ENCODE data around the gene EFHC2. TPM values are rescaled to one million over a fixed set of nuclear protein-coding genes. Genes with fewer than 3 reads are reported as not detected.

Gene EFHC2
- total RNA-seq, 1 experiment from 2014 or later, result 1.1 TPM

GRCh38 chrX:44290718-44291117 lies 52.8 kb downstream of the EFHC2 start:
- no peaks in the 10 kb centered on the region for H3K4me1 Mint-ChIP-seq
- no peaks in the 10 kb centered on the region; a peak in 2 of 7 replicates for H3K36me3 Mint-ChIP-seq (ENCODE audit: insufficient read depth in 1 of 3, low read depth in 3 of 3)
- H3K27me3 ChIP-seq (ENCODE audit: insufficient read depth, low read length), result no peaks in the 10 kb centered on the region
- H3K27ac Mint-ChIP-seq, result no peak overlapping the region
- H2AK5ac ChIP-seq (ENCODE audit: insufficient read length, low read length), result no peak overlapping the region
- no peak overlapping the region for H3K18ac ChIP-seq (ENCODE audit: insufficient read length, low read depth, low read length)
- no peaks in the 10 kb centered on the region for H3K79me1 ChIP-seq (ENCODE audit: insufficient read depth, low read depth, low read length, poor library complexity, severe bottlenecking)
- H3K14ac ChIP-seq (ENCODE audit: insufficient read depth, low read length), result no peak overlapping the region
- peaks cover 46 to 49% of the 10 kb centered on the region in 2 experiments for H3K9me3 Mint-ChIP-seq
- H3K23ac ChIP-seq (ENCODE audit: insufficient read length, low read depth, low read length), result no peak overlapping the region
- no peak for TF ChIP-seq CTCF (conservative IDR thresholded peaks at IDR 0.05)
- no peak overlapping the region for H3K56ac ChIP-seq (ENCODE audit: insufficient read length, low read depth, low read length)
- no peak overlapping the region for H2BK12ac ChIP-seq (ENCODE audit: insufficient read length, low read depth, low read length)
- H3K4me3 Mint-ChIP-seq, result no peak overlapping the region
- no peak overlapping the region for H2BK5ac ChIP-seq (ENCODE audit: insufficient read length, low read length)
- no peak overlapping the region for H3K4me2 ChIP-seq (ENCODE audit: insufficient read depth, insufficient read length, low read length)
- no peak overlapping the region for H2AFZ ChIP-seq (ENCODE audit: low read length)
- H2BK20ac ChIP-seq (ENCODE audit: low read depth, low read length, poor library complexity, severe bottlenecking), result no peak overlapping the region
- no peak overlapping the region for H4K91ac ChIP-seq (ENCODE audit: insufficient read length, low read depth, low read length)
- H3T11ph ChIP-seq (ENCODE audit: low read length), result no peak overlapping the region
- H2BK15ac ChIP-seq (ENCODE audit: low read depth, low read length), result no peak overlapping the region
- no peaks in the 10 kb centered on the region for H3K23me2 ChIP-seq (ENCODE audit: insufficient read length, low read depth, low read length, poor library complexity, severe bottlenecking)
- no peak for DNase-seq
- no peak overlapping the region for H3K4ac ChIP-seq (ENCODE audit: low read depth, low read length)
- H3K27ac ChIP-seq (ENCODE audit: insufficient read length, low read depth, low read length), result no peak overlapping the region
- H4K5ac ChIP-seq (ENCODE audit: insufficient read length, low read depth, low read length), result no peak overlapping the region
- no peaks in the 10 kb centered on the region for H3K79me2 ChIP-seq (ENCODE audit: insufficient read depth, low read length)
- H3K4me1 ChIP-seq (ENCODE audit: insufficient read depth, low read length), result no peaks in the 10 kb centered on the region
- WGBS (ENCODE audit: extremely low coverage, insufficient read length, low lambda C conversion rate), result no CpG with 5 or more reads among the region's 5 CpGs
- no peaks in the 10 kb centered on the region for H3K27me3 Mint-ChIP-seq (ENCODE audit: low read depth)
- H4K8ac ChIP-seq (replicated peaks; ENCODE audit: insufficient read length, low read depth, low read length), result no peak overlapping the region
- peaks cover 17% of the 10 kb centered on the region for H3K9me3 ChIP-seq (ENCODE audit: control insufficient read depth, low read depth, low read length)
- H3K9ac ChIP-seq (ENCODE audit: extremely low read depth, insufficient read length, low read length), result no peak overlapping the region
- no peak overlapping the region for H2BK120ac ChIP-seq (ENCODE audit: low read depth, low read length, poor library complexity, severe bottlenecking)
- no peaks in the 10 kb centered on the region for H4K20me1 ChIP-seq (ENCODE audit: control insufficient read depth, insufficient read depth, insufficient read length)
